Thyroid gland (tissue), 4 donors: Measurements from ENCODE around the gene NKAIN4. TPM values are rescaled to one million over a fixed set of nuclear protein-coding genes. Genes with fewer than 3 reads are reported as not detected.

Experiments used
- DNase-seq, 2 donors: peaks; one replicate each; pipeline ENCODE4 v3.0.0-alpha.2; 2019
- H3K27ac ChIP-seq, 3 donors: fragments of 200-600 bp; sonication (generic); 1 replicate in 2 of 3; 2 replicates in 1 of 3; pipeline ENCODE4 v1.5.1; 2016 to 2019; ENCODE audit warnings: mild to moderate bottlenecking in 1 of 3, moderate library complexity in 1 of 3
- H3K27me3 ChIP-seq: fragments of 200-600 bp; sonication (generic); one replicate; pipeline ENCODE4 v1.5.1; 2019
- H3K36me3 ChIP-seq, 2 donors: fragments of 200-600 bp; sonication (generic); one replicate each; pipeline ENCODE4 v1.5.1; 2016 to 2019
- H3K4me1 ChIP-seq, 2 donors: fragments of 200-600 bp; sonication (generic); one replicate each; pipeline ENCODE4 v1.5.1; 2017 to 2019
- H3K4me3 ChIP-seq, 3 donors: fragments of 200-600 bp; sonication (generic); replicated peaks in 1 of 3; 1 replicate in 2 of 3; 2 replicates in 1 of 3; pipeline ENCODE4 v1.5.1; 2016; ENCODE audit warnings: mild to moderate bottlenecking in 1 of 3
- H3K9me3 ChIP-seq: fragments of 200-600 bp; sonication (generic); one replicate; pipeline ENCODE4 v1.5.1; 2017
- CTCF ChIP-seq, 6 experiments: fragments of 200-600 bp in 3 of 6; fragments of 450-650 bp in 3 of 6; sonication (generic) in 3 of 6; IDR thresholded peaks; one replicate each; pipeline ENCODE4 v1.5.1; 2016 to 2019; ENCODE audit warnings: antibody characterized with exemption in 6 of 6, mild to moderate bottlenecking in 2 of 6, inconsistent platforms in 1 of 6, moderate library complexity in 1 of 6
- POLR2A ChIP-seq, 2 donors: fragments of 450-650 bp; IDR thresholded peaks; one replicate each; pipeline ENCODE4 v1.6.1; 2017; ENCODE audit warnings: antibody characterized with exemption in 2 of 2, mild to moderate bottlenecking in 2 of 2, moderate library complexity in 1 of 2
- WGBS, 2 donors: methylation state at CpG; one replicate each; pipeline ENCODE4 v1.1.5; 2017; 5-methylcytosine and 5-hydroxymethylcytosine counted together
- intact Hi-C: fragments of 100-400 bp; cut with DNase I; formaldehyde crosslinking; loops from one replicate; pipeline ENCODE4 v1.15.1; 2023
- total RNA-seq, 4 donors: library from RNA; depleted of rRNA; stranded (reverse); fragments of >200 nt; gene quantifications; one replicate each; pipeline ENCODE4 v1.2.3, GENCODE V29; 2016

NKAIN4 gene
- total RNA-seq, 4 donors from 2014 or later = 0.45 to 5.5 (median 0.67) TPM; not detected in 1

GRCh38 chr20:63264519-63264918, 10.3 kb upstream of the NKAIN4 start:
- TF ChIP-seq POLR2A (IDR thresholded peaks at IDR 0.05) (no peak), CTCF (IDR thresholded peaks at IDR 0.05) (no peak)
- peak; percentile 47 to 72 for DNase-seq
- peaks cover 12 to 51% of the 10 kb centered on the region in 2 donors for H3K4me1 ChIP-seq
- H3K36me3 ChIP-seq = no peaks in the 10 kb centered on the region
- H3K9me3 ChIP-seq = no peaks in the 10 kb centered on the region
- H3K4me3 ChIP-seq = no peak overlapping the region
- 13 to 26% methylated on average over 12 to 14 of the region's 14 CpGs for WGBS, 2 donors
- peak overlapping the region in 2 of 3 donors; percentile 23 to 52 for H3K27ac ChIP-seq
- no peaks in the 10 kb centered on the region for H3K27me3 ChIP-seq
- intact Hi-C loops = no loop called here

DNA sequence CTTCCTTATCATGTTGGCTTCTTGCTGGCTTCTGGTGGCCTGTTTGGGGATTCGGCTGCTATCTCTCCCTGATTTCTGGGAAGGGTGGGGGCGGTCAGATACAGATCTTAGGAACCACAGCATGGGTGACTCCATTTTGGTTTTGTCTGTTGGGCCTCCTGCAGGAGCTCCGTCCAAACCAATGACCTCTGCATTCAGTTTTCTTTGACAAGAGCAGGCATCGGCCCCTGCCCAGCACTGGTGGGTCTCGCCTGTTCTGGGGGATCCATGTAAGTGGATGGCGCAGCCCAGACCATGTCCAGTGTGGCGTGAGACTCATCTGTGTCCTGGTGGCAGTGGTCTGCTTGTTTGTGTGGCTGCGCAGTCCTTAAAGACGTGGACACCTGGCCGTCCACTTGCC, 9.7 kb upstream of the NKAIN4 start:
- H3K36me3 ChIP-seq = no peaks in the 10 kb centered on the region
- no peak for DNase-seq
- no peak overlapping the region for H3K27ac ChIP-seq
- H3K27me3 ChIP-seq = no peaks in the 10 kb centered on the region
- intact Hi-C loops = no loop called here
- H3K9me3 ChIP-seq = no peaks in the 10 kb centered on the region
- 71 to 80% methylated on average over 5 to 10 of the region's 10 CpGs for WGBS, 2 donors
- H3K4me3 ChIP-seq = no peak overlapping the region
- peaks cover 12 to 47% of the 10 kb centered on the region in 2 donors for H3K4me1 ChIP-seq
- TF ChIP-seq POLR2A (IDR thresholded peaks at IDR 0.05) (no peak), CTCF (IDR thresholded peaks at IDR 0.05) (no peak)

DNA sequence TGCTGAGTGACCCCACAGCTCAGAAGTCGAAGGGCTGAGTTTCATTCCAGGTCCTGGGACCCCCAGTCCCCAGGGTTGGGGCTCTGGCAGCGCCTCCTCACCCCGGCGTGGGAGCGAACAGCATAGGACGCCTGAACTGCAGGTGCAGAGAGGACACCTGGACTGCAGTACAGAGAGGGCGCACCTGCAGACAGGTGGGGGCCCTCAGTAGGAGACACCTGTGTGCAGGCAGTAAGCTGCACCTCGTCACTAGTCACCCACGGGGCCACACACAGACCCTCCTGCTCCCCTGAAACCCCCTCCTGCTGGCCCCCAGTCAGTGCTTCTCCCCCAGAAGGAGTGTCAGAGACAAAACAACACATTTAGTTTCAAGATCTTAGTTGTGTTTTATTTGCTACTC, 8.6 kb upstream of the NKAIN4 start:
- Histone ChIP-seq H3K27me3 (no peaks in the 10 kb centered on the region), H3K4me3 (no peak overlapping the region), H3K27ac (no peak overlapping the region), H3K9me3 (no peaks in the 10 kb centered on the region), H3K36me3 (no peaks in the 10 kb centered on the region), H3K4me1 (peaks cover 12 to 36% of the 10 kb centered on the region in 2 donors)
- TF ChIP-seq CTCF (IDR thresholded peaks at IDR 0.05) (no peak), POLR2A (IDR thresholded peaks at IDR 0.05) (no peak)
- intact Hi-C loops = no loop called here
- no peak for DNase-seq
- WGBS, 2 donors = 80 to 83% methylated on average over 9 of the region's 9 CpGs

DNA sequence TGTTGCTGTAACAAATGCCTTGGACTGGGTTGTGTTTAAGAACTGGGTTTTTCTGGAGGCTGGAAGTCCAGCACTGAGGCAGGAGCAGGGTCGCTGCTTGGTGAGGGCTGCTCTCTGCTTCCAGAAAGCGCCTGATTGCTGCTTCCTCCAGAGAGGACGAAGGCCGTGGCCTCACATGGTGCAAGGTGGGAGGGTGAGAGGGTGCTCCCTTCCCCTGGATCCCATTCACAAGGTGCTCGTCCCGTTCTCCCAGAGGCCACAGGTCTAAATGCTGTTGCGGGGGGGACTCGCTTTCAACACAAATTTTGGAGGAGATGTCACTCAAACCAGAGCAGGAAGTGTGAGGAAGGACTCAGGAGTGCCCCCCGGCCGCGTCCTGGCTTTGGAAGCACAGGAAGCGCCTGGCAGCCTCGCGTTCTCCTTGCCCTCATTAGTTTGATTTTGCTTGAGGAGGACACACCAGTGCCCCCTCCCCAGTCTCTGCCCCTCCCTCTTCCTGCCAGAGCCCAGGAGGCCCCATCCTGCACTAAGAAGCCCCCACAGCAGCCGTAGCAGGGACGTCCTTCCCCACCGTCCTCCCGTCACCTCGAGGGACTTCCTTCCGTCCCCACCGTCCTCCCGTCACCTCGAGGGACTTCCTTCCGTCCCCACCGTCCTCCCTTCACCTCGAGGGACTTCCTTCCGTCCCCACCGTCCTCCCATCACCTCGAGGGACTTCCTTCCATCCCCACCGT, 7.7 kb upstream of the NKAIN4 start:
- intact Hi-C loops = no loop called here
- H3K4me1 ChIP-seq = peaks cover 12 to 31% of the 10 kb centered on the region in 2 donors
- 58 to 60% methylated on average over 28 to 29 of the region's 30 CpGs for WGBS, 2 donors
- no peak for DNase-seq
- H3K27ac ChIP-seq = no peak overlapping the region
- H3K4me3 ChIP-seq = no peak overlapping the region
- no peaks in the 10 kb centered on the region for H3K9me3 ChIP-seq
- no peaks in the 10 kb centered on the region for H3K27me3 ChIP-seq
- no peaks in the 10 kb centered on the region for H3K36me3 ChIP-seq
- TF ChIP-seq CTCF (IDR thresholded peaks at IDR 0.05) (no peak), POLR2A (IDR thresholded peaks at IDR 0.05) (no peak)

DNA sequence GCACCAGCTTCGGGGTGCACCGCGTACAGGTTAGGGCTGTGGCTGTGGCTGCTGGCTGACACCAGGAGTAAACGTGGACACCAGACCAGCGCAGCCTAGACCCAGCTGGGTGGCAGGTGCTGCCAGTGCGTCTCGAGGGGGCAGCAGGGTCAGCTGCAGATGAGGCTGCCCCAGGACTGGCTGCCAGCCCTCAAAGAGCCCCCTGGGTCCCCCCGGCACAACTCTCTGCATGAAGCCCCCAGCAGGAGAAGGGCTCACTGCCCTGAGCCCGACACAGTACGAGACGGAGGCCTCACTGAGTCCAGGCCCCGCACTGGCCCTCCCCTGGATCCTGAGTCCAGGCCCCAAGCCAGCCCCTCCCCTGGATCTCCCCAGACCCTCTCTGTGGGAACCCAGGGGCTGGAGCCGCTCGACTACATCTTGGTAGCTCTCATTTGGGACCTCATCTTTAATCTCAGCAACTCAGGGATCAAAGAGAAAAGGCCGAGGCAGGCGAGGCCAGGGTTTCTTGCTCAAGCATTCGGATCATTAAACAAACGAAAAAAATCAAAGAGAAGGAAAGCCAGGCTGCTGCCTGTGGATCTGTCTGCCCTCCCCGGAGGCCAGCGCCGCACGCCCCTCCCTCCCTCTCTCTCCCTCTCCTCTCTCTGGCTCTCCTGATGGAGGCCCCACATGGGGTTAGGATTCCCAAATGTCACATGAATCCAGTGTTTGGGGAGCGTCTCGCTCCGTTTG, 7.0 kb upstream of the NKAIN4 start:
- WGBS, 2 donors = 25 to 33% methylated on average over 17 to 20 of the region's 25 CpGs
- Histone ChIP-seq H3K36me3 (no peaks in the 10 kb centered on the region), H3K4me3 (no peak overlapping the region), H3K27me3 (no peaks in the 10 kb centered on the region), H3K9me3 (no peaks in the 10 kb centered on the region), H3K4me1 (peaks cover 12 to 31% of the 10 kb centered on the region in 2 donors), H3K27ac (no peak overlapping the region)
- TF ChIP-seq POLR2A (IDR thresholded peaks at IDR 0.05) (no peak), CTCF (IDR thresholded peaks at IDR 0.05) (no peak)
- intact Hi-C loops = no loop called here
- no peak for DNase-seq
